ENCODE data around the gene FAIM2. TPM values are rescaled to one million over a fixed set of nuclear protein-coding genes. Genes with fewer than 3 reads are reported as not detected.

Gene FAIM2
- polyA plus RNA-seq, 1 donor from 2014 or later, result 5.3 TPM

- Histone ChIP-seq H3K4me3 (ENCODE audit: low read length) (no peak overlapping the region), H3K27me3 (ENCODE audit: insufficient read depth, low read depth, low read length) (no peaks in the 10 kb centered on the region), H3K9ac (ENCODE audit: low read length) (no peak overlapping the region), H3K79me2 (replicated peaks; ENCODE audit: insufficient read depth, low read length) (no peaks in the 10 kb centered on the region), H4K20me1 (ENCODE audit: insufficient read depth) (no peaks in the 10 kb centered on the region), H2AFZ (ENCODE audit: low read depth, low read length) (no peak overlapping the region), H3K9me2 (ENCODE audit: insufficient read depth, low read length) (no peaks in the 10 kb centered on the region), H3F3A (ENCODE audit: insufficient read depth, low read length, poor library complexity, severe bottlenecking) (no peaks in the 10 kb centered on the region), H3K4me2 (ENCODE audit: low read length) (no peak overlapping the region), H3K9me3 (ENCODE audit: low read length) (no peaks in the 10 kb centered on the region), H3K27ac (ENCODE audit: low read length) (no peak overlapping the region), H3K36me3 (ENCODE audit: insufficient read depth, low read length) (no peaks in the 10 kb centered on the region)
- TF ChIP-seq MXI1 (conservative IDR thresholded peaks at IDR 0.05; ENCODE audit: poor library complexity, severe bottlenecking) (no peak), REST (IDR thresholded peaks at IDR 0.05; ENCODE audit: borderline replicate concordance) (no peak), POLR2AphosphoS5 (IDR thresholded peaks at IDR 0.05) (no peak), RAD21 (conservative IDR thresholded peaks at IDR 0.05) (no peak), TAF1 (IDR thresholded peaks at IDR 0.05; ENCODE audit: low read depth) (no peak), SMC3 (conservative IDR thresholded peaks at IDR 0.05; ENCODE audit: poor library complexity) (no peak), EP300 (conservative IDR thresholded peaks at IDR 0.05; ENCODE audit: poor library complexity, severe bottlenecking) (no peak), EZH2 (IDR thresholded peaks at IDR 0.05; ENCODE audit: borderline replicate concordance, insufficient read depth, low read length, poor library complexity, severe bottlenecking) (no peak), CTCF (IDR thresholded peaks at IDR 0.05; ENCODE audit: poor library complexity, severe bottlenecking) (no peak)
Observed at GRCh38 chr12:49876070-49876469, 27.6 kb downstream of the FAIM2 start.

GRCh38 chr12:49875115-49875720 is 28.5 kb downstream of the FAIM2 start:
- no peaks in the 10 kb centered on the region for H4K20me1 ChIP-seq (ENCODE audit: insufficient read depth)
- H3K27ac ChIP-seq (ENCODE audit: low read length), result no peak overlapping the region
- H3K27me3 ChIP-seq (ENCODE audit: insufficient read depth, low read depth, low read length), result no peaks in the 10 kb centered on the region
- no peak overlapping the region for H2AFZ ChIP-seq (ENCODE audit: low read depth, low read length)
- H3F3A ChIP-seq (ENCODE audit: insufficient read depth, low read length, poor library complexity, severe bottlenecking), result no peaks in the 10 kb centered on the region
- H3K9me3 ChIP-seq (ENCODE audit: low read length), result no peaks in the 10 kb centered on the region
- H3K4me3 ChIP-seq (ENCODE audit: low read length), result no peak overlapping the region
- TF ChIP-seq POLR2AphosphoS5 (IDR thresholded peaks at IDR 0.05), result no peak
- no peak for TF ChIP-seq TAF1 (IDR thresholded peaks at IDR 0.05; ENCODE audit: low read depth)
- TF ChIP-seq EZH2 (IDR thresholded peaks at IDR 0.05; ENCODE audit: borderline replicate concordance, insufficient read depth, low read length, poor library complexity, severe bottlenecking), result no peak
- TF ChIP-seq EP300 (conservative IDR thresholded peaks at IDR 0.05; ENCODE audit: poor library complexity, severe bottlenecking), result no peak
- no peak for TF ChIP-seq SMC3 (conservative IDR thresholded peaks at IDR 0.05; ENCODE audit: poor library complexity)
- TF ChIP-seq MXI1 (conservative IDR thresholded peaks at IDR 0.05; ENCODE audit: poor library complexity, severe bottlenecking), result no peak
- no peak for TF ChIP-seq RAD21 (conservative IDR thresholded peaks at IDR 0.05)
- no peak for TF ChIP-seq REST (IDR thresholded peaks at IDR 0.05; ENCODE audit: borderline replicate concordance)
- TF ChIP-seq CTCF (IDR thresholded peaks at IDR 0.05; ENCODE audit: poor library complexity, severe bottlenecking), result no peak
- no peaks in the 10 kb centered on the region for H3K9me2 ChIP-seq (ENCODE audit: insufficient read depth, low read length)
- no peak overlapping the region for H3K9ac ChIP-seq (ENCODE audit: low read length)
- no peaks in the 10 kb centered on the region for H3K36me3 ChIP-seq (ENCODE audit: insufficient read depth, low read length)
- H3K4me2 ChIP-seq (ENCODE audit: low read length), result no peak overlapping the region
- no peaks in the 10 kb centered on the region for H3K79me2 ChIP-seq (replicated peaks; ENCODE audit: insufficient read depth, low read length)

Measured in neural cell (in vitro differentiated cells).